GM23338 (cell line): ENCODE data around the gene HTR4. TPM values are rescaled to one million over a fixed set of nuclear protein-coding genes. Genes with fewer than 3 reads are reported as not detected.

Source experiments
- ATAC-seq: fragments of 200-7000 bp; cut with Tn5 transposase; 3 replicates; pipeline ENCODE4 v1.9.1; 2020
- DNase-seq: peaks from one replicate; pipeline ENCODE4 v3.0.0-alpha.2; 2015; ENCODE audit warnings: low spot score
- H2AFZ ChIP-seq: fragments of 200-600 bp; sonication (generic); 2 replicates; pipeline ENCODE4 v1.8.0; 2016; ENCODE audit warnings: antibody characterized with exemption, mild to moderate bottlenecking, moderate library complexity
- H3F3A ChIP-seq: fragments of 200-600 bp; sonication (generic); replicated peaks from 2 replicates; pipeline ENCODE4 v1.8.0; 2017; ENCODE audit warnings: antibody characterized with exemption, mixed run types, low read depth
- H3K27ac ChIP-seq: fragments of 200-600 bp; sonication (generic); 2 replicates; pipeline ENCODE4 v1.6.1; 2016; ENCODE audit warnings: low read depth
- H3K27me3 ChIP-seq: fragments of 200-600 bp; sonication (generic); 2 replicates; pipeline ENCODE4 v1.8.0; 2016; ENCODE audit warnings: mild to moderate bottlenecking, mixed run types, moderate library complexity; ENCODE audit not compliant: insufficient read depth
- H3K36me3 ChIP-seq: fragments of 200-600 bp; sonication (generic); 2 replicates; pipeline ENCODE4 v1.8.0; 2016; ENCODE audit warnings: mild to moderate bottlenecking; ENCODE audit not compliant: insufficient read depth
- H3K4me1 ChIP-seq: fragments of 200-600 bp; sonication (generic); 2 replicates; pipeline ENCODE4 v1.8.0; 2016; ENCODE audit warnings: mild to moderate bottlenecking, moderate library complexity; ENCODE audit not compliant: insufficient read depth
- H3K4me2 ChIP-seq: fragments of 200-600 bp; sonication (generic); 2 replicates; pipeline ENCODE4 v1.7.1; 2017; ENCODE audit warnings: mixed run types
- H3K4me3 ChIP-seq: fragments of 200-600 bp; sonication (generic); 2 replicates; pipeline ENCODE4 v1.6.1; 2016; ENCODE audit warnings: mixed run types
- H3K79me2 ChIP-seq: fragments of 200-600 bp; sonication (generic); replicated peaks from 2 replicates; pipeline ENCODE4 v1.8.0; 2017; ENCODE audit warnings: mild to moderate bottlenecking; ENCODE audit not compliant: insufficient read depth
- H3K9me2 ChIP-seq: fragments of 200-600 bp; sonication (generic); 2 replicates; pipeline ENCODE4 v1.8.0; 2017; ENCODE audit not compliant: insufficient read depth
- H4K20me1 ChIP-seq: fragments of 200-600 bp; sonication (generic); replicated peaks from 2 replicates; pipeline ENCODE4 v1.8.0; 2017; ENCODE audit warnings: mild to moderate bottlenecking; ENCODE audit not compliant: insufficient read depth
- H3K27ac Mint-ChIP-seq: 2 replicates; pipeline ENCODE4 v1.8.0; 2020; ENCODE audit warnings: inconsistent platforms, mild to moderate bottlenecking, moderate library complexity, mixed read lengths
- H3K27me3 Mint-ChIP-seq: 3 replicates; pipeline ENCODE4 v1.8.0; 2022; ENCODE audit warnings: low read depth, mild to moderate bottlenecking, moderate library complexity, mixed read lengths, inconsistent platforms; ENCODE audit not compliant: insufficient read depth, poor library complexity
- H3K36me3 Mint-ChIP-seq: 3 replicates; pipeline ENCODE4 v1.8.0; 2021; ENCODE audit warnings: low read depth, mild to moderate bottlenecking, inconsistent platforms, moderate library complexity, mixed read lengths
- H3K4me1 Mint-ChIP-seq: 3 replicates; pipeline ENCODE4 v1.8.0; 2020; ENCODE audit warnings: mild to moderate bottlenecking, inconsistent platforms, mixed read lengths
- H3K4me3 Mint-ChIP-seq: 3 replicates; pipeline ENCODE4 v1.8.0; 2021; ENCODE audit warnings: moderate library complexity, mild to moderate bottlenecking, inconsistent platforms, mixed read lengths
- H3K9me3 Mint-ChIP-seq: 3 replicates; pipeline ENCODE4 v1.8.0; 2020; ENCODE audit warnings: moderate library complexity, mild to moderate bottlenecking, inconsistent platforms, mixed read lengths
- CREB1 ChIP-seq: fragments of 250-450 bp; sonication (Bioruptor Pico); IDR thresholded peaks from 2 replicates; pipeline ENCODE4 v1.5.0; 2020; ENCODE audit warnings: low read depth, mild to moderate bottlenecking, moderate library complexity
- ETS1 ChIP-seq: IDR thresholded peaks from 2 replicates; pipeline ENCODE4 v1.6.1; 2016; ENCODE audit warnings: antibody characterized with exemption
- EZH2 ChIP-seq: fragments of 200-600 bp; sonication (generic); IDR thresholded peaks from one replicate; pipeline ENCODE4 v1.8.0; 2017; ENCODE audit warnings: antibody characterized with exemption, mild to moderate bottlenecking, low read depth; ENCODE audit not compliant: unreplicated experiment
- EZH2phosphoT487 ChIP-seq: fragments of 200-600 bp; sonication (generic); IDR thresholded peaks from one replicate; pipeline ENCODE4 v1.8.1; 2018; ENCODE audit warnings: antibody characterized with exemption; ENCODE audit not compliant: unreplicated experiment
- JUNB ChIP-seq: IDR thresholded peaks from one replicate; pipeline ENCODE4 v1.6.1; 2016; ENCODE audit warnings: antibody characterized with exemption; ENCODE audit not compliant: unreplicated experiment
- NANOG ChIP-seq: IDR thresholded peaks from 2 replicates; pipeline ENCODE4 v1.6.1; 2016; ENCODE audit warnings: antibody characterized with exemption, borderline replicate concordance
- POLR2AphosphoS5 ChIP-seq: IDR thresholded peaks from 2 replicates; pipeline ENCODE4 v1.6.1; 2016; ENCODE audit warnings: antibody characterized with exemption, low read depth
- REST ChIP-seq: IDR thresholded peaks from one replicate; pipeline ENCODE4 v1.6.1; 2018; ENCODE audit warnings: antibody characterized with exemption; ENCODE audit not compliant: unreplicated experiment
- STAT1 ChIP-seq: IDR thresholded peaks from one replicate; pipeline ENCODE4 v1.6.1; 2016; ENCODE audit warnings: antibody characterized with exemption; ENCODE audit not compliant: unreplicated experiment
- ZNF114 ChIP-seq: fragments of 250-450 bp; sonication (Bioruptor Pico); IDR thresholded peaks from 2 replicates; pipeline ENCODE4 v1.5.0; 2020; ENCODE audit warnings: mild to moderate bottlenecking, moderate library complexity
- ZNF331 ChIP-seq: fragments of 250-450 bp; sonication (Bioruptor Pico); IDR thresholded peaks from 2 replicates; pipeline ENCODE4 v1.5.0; 2020; ENCODE audit warnings: low read depth, mild to moderate bottlenecking, moderate library complexity
- ZNF462 ChIP-seq: fragments of 250-450 bp; sonication (Bioruptor Pico); IDR thresholded peaks from 2 replicates; pipeline ENCODE4 v1.5.0; 2020; ENCODE audit warnings: mild to moderate bottlenecking, moderate library complexity
- polyA plus RNA-seq: library from polyadenylated mRNA; unstranded; fragments of >200 nt; fragmentation: Nextera tagmentation; extraction: Ambion mirVana; gene quantifications from 2 replicates; pipeline ENCODE4 v1.2.1, GENCODE V29; 2016
- total RNA-seq: library from RNA; depleted of rRNA; stranded (reverse); fragments of >200 nt; shearing (Covaris generic); gene quantifications from 2 replicates; pipeline ENCODE4 v1.2.3, GENCODE V29; 2014

The HTR4 gene
- total and polyA plus RNA-seq, 2 experiments from 2014 or later: 0.10 TPM; not detected in 1

- TF ChIP-seq CREB1 (CRISPR knock-in tag) (no peak), ZNF331 (CRISPR knock-in tag) (no peak), REST (no peak), STAT1 (no peak), NANOG (no peak)
Observed at GRCh38 chr5:148471379-148471778, 182.9 kb downstream of the HTR4 start (continued).

- H3K36me3 Mint-ChIP-seq: no peaks in the 10 kb centered on the region
- no peaks in the 10 kb centered on the region for H3K27me3 ChIP-seq
- no peaks in the 10 kb centered on the region for H3K4me1 Mint-ChIP-seq
- no peak overlapping the region for H3K27ac ChIP-seq
- H3K9me2 ChIP-seq: no peaks in the 10 kb centered on the region
- no peaks in the 10 kb centered on the region for H4K20me1 ChIP-seq
- no peaks in the 10 kb centered on the region for H3K27me3 Mint-ChIP-seq
- H3K4me1 ChIP-seq: no peaks in the 10 kb centered on the region
- no peaks in the 10 kb centered on the region for H3K79me2 ChIP-seq
- H3K27ac Mint-ChIP-seq: no peak overlapping the region
- no peaks in the 10 kb centered on the region for H3K36me3 ChIP-seq
- no peaks in the 10 kb centered on the region for H3K9me3 Mint-ChIP-seq
- DNase-seq: no peak
- H3K4me3 ChIP-seq: no peak overlapping the region
- 0 out of 2 replicates have a peak overlapping the region, but pooled peaks have one; percentile 25 for H2AFZ ChIP-seq
- no peaks in the 10 kb centered on the region for H3F3A ChIP-seq
- H3K4me3 Mint-ChIP-seq: no peak overlapping the region
- no peak overlapping the region for H3K4me2 ChIP-seq
- ATAC-seq: no peak
- TF ChIP-seq ETS1 (no peak), ZNF114 (no peak), CREB1 (CRISPR knock-in tag) (no peak), NANOG (no peak), EZH2 (no peak), EZH2phosphoT487 (no peak), POLR2AphosphoS5 (no peak), JUNB (no peak), ZNF462 (CRISPR knock-in tag) (no peak), ZNF331 (CRISPR knock-in tag) (no peak), STAT1 (no peak)
Observed at GRCh38 chr5:148469501-148469935, 184.8 kb downstream of the HTR4 start.
